IMR-90 (cell line): ENCODE results near the gene SMTN. TPM values are rescaled to one million over a fixed set of nuclear protein-coding genes. Genes with fewer than 3 reads are reported as not detected.

ENCODE experiments used
- ATAC-seq: fragments of 200-7000 bp; cut with Tn5 transposase; 2 replicates; pipeline ENCODE4 v1.9.1; 2020; ENCODE audit warnings: low read depth, mild to moderate bottlenecking, moderate library complexity
- BruUV-seq: library from RNA; stranded (reverse); fragments of 400-500 nt; replicated peaks from 2 replicates; lab custom pipeline; 2021; lab: Mats Ljungman, UMichigan
- CTCF ChIA-PET: fragments of 300-600 bp; formaldehyde crosslinking; extraction: SDS; loops from one replicate; lab custom pipeline; 2021; ENCODE audit warnings: antibody characterized with exemption; lab: Yijun Ruan, JAX
- POLR2A ChIA-PET: fragments of 300-600 bp; sonication (Branson Sonifier 250); formaldehyde crosslinking; loops from one replicate; lab custom pipeline; 2022; ENCODE audit warnings: antibody characterized with exemption; ENCODE audit not compliant: unreplicated experiment; lab: Charles Lee
- DNase-seq: peaks from one replicate; pipeline ENCODE4 v3.0.0; 2013
- H2AFZ ChIP-seq: replicated peaks from 2 replicates; pipeline ENCODE3; 2013; ENCODE audit warnings: low read length, mild to moderate bottlenecking; ENCODE audit not compliant: poor library complexity
- H2AK5ac ChIP-seq: 2 replicates; pipeline ENCODE4 v1.6.1; 2013; ENCODE audit warnings: low read depth, low read length, inconsistent platforms
- H2AK9ac ChIP-seq: replicated peaks from 2 replicates; pipeline ENCODE3; 2013; ENCODE audit warnings: mild to moderate bottlenecking, low read depth, low read length, moderate library complexity; ENCODE audit not compliant: poor library complexity
- H2BK120ac ChIP-seq: 2 replicates; pipeline ENCODE4 v1.6.1; 2013; ENCODE audit warnings: low read depth, low read length, inconsistent platforms
- H2BK15ac ChIP-seq: 3 replicates; pipeline ENCODE4 v1.6.1; 2013; ENCODE audit warnings: low read depth, low read length, inconsistent platforms
- H2BK20ac ChIP-seq: 2 replicates; pipeline ENCODE4 v1.6.1; 2013; ENCODE audit warnings: low read depth, mild to moderate bottlenecking, inconsistent platforms, low read length, moderate library complexity
- H2BK5ac ChIP-seq: 2 replicates; pipeline ENCODE4 v1.6.1; 2013; ENCODE audit warnings: mild to moderate bottlenecking, low read depth, low read length, inconsistent platforms; ENCODE audit not compliant: poor library complexity, severe bottlenecking
- H3K14ac ChIP-seq: replicated peaks from 2 replicates; pipeline ENCODE4 v1.6.1; 2013; ENCODE audit warnings: low read depth, low read length, inconsistent platforms
- H3K18ac ChIP-seq: 2 replicates; pipeline ENCODE4 v1.6.1; 2013; ENCODE audit warnings: low read depth, low read length, control low read depth
- H3K23ac ChIP-seq: 2 replicates; pipeline ENCODE4 v1.6.1; 2013; ENCODE audit warnings: low read depth, low read length, inconsistent platforms
- H3K27ac ChIP-seq: 2 replicates; pipeline ENCODE4 v1.5.1; 2013; ENCODE audit warnings: mild to moderate bottlenecking, control low read depth, low read length; ENCODE audit not compliant: insufficient read depth
- H3K27me3 ChIP-seq: 2 replicates; pipeline ENCODE4 v1.6.1; 2013; ENCODE audit warnings: low read length; ENCODE audit not compliant: control insufficient read depth, insufficient read depth
- H3K36me3 ChIP-seq: 2 replicates; pipeline ENCODE4 v1.6.1; 2013; ENCODE audit warnings: low read length, mixed read lengths; ENCODE audit not compliant: control insufficient read depth, insufficient read depth
- H3K4ac ChIP-seq: 2 replicates; pipeline ENCODE4 v1.6.1; 2013; ENCODE audit warnings: low read depth, low read length, inconsistent platforms
- H3K4me1 ChIP-seq: 2 replicates; pipeline ENCODE4 v1.6.1; 2013; ENCODE audit warnings: low read length, mixed read lengths; ENCODE audit not compliant: control insufficient read depth, insufficient read depth
- H3K4me2 ChIP-seq: 2 replicates; pipeline ENCODE4 v1.6.1; 2013; ENCODE audit warnings: low read depth, mild to moderate bottlenecking, control low read depth, low read length, moderate library complexity
- H3K4me3 ChIP-seq: 2 replicates; pipeline ENCODE4 v1.5.1; 2013; ENCODE audit warnings: low read depth, mild to moderate bottlenecking, control low read depth, low read length, moderate library complexity; ENCODE audit not compliant: insufficient read depth
- H3K56ac ChIP-seq: 2 replicates; pipeline ENCODE4 v1.6.1; 2013; ENCODE audit warnings: low read length, inconsistent platforms; ENCODE audit not compliant: insufficient read depth; ENCODE audit errors: extremely low read depth
- H3K79me1 ChIP-seq, 2 experiments: 2 replicates each; pipeline ENCODE4 v1.6.1; 2013; ENCODE audit warnings: low read length in 2 of 2, inconsistent platforms in 1 of 2, low read depth in 1 of 2
- H3K9ac ChIP-seq: 2 replicates; pipeline ENCODE4 v1.6.1; 2013; ENCODE audit warnings: low read depth, low read length, control low read depth
- H3K9me1 ChIP-seq: 2 replicates; pipeline ENCODE4 v1.6.1; 2013; ENCODE audit warnings: low read length, inconsistent platforms; ENCODE audit not compliant: insufficient read depth
- H3K9me3 ChIP-seq: 2 replicates; pipeline ENCODE4 v1.6.1; 2013; ENCODE audit warnings: low read length; ENCODE audit not compliant: control insufficient read depth, insufficient read depth
- H4K20me1 ChIP-seq: 2 replicates; pipeline ENCODE4 v1.6.1; 2013; ENCODE audit warnings: low read length, inconsistent platforms; ENCODE audit not compliant: insufficient read depth
- H4K5ac ChIP-seq: 2 replicates; pipeline ENCODE4 v1.6.1; 2013; ENCODE audit warnings: mild to moderate bottlenecking, low read depth, low read length, control low read depth
- H4K8ac ChIP-seq, 2 experiments: 2 replicates each; pipeline ENCODE4 v1.6.1; 2013; ENCODE audit warnings: low read depth in 2 of 2, low read length in 2 of 2, control low read depth in 1 of 2, inconsistent platforms in 1 of 2
- H4K91ac ChIP-seq: 2 replicates; pipeline ENCODE4 v1.6.1; 2013; ENCODE audit warnings: low read depth, low read length, inconsistent platforms; ENCODE audit not compliant: insufficient read depth
- BHLHE40 ChIP-seq: fragments of 150-350 bp; IDR thresholded peaks from 2 replicates; pipeline ENCODE4 v1.6.1; 2016; ENCODE audit warnings: mild to moderate bottlenecking, low read depth, low read length
- CEBPB ChIP-seq: IDR thresholded peaks from 2 replicates; pipeline ENCODE4 v1.6.1; 2012; ENCODE audit warnings: low read depth, low read length, improper control_type of control experiment
- FOS ChIP-seq: fragments of 150-350 bp; IDR thresholded peaks from 2 replicates; pipeline ENCODE4 v1.6.1; 2016; ENCODE audit warnings: low read depth, low read length
- MAFK ChIP-seq: IDR thresholded peaks from 2 replicates; pipeline ENCODE4 v1.6.1; 2012; ENCODE audit warnings: low read depth, low read length, improper control_type of control experiment
- MAZ ChIP-seq: IDR thresholded peaks from 2 replicates; pipeline ENCODE4 v1.6.1; 2012; ENCODE audit warnings: low read depth, mild to moderate bottlenecking, low read length, improper control_type of control experiment, moderate library complexity, borderline replicate concordance
- MXI1 ChIP-seq: IDR thresholded peaks from 2 replicates; pipeline ENCODE4 v1.6.1; 2012; ENCODE audit warnings: low read depth, mild to moderate bottlenecking, low read length, moderate library complexity, borderline replicate concordance
- NFE2L2 ChIP-seq: fragments of 150-350 bp; IDR thresholded peaks from 2 replicates; pipeline ENCODE4 v1.6.1; 2016; ENCODE audit warnings: low read depth, mild to moderate bottlenecking, low read length
- POLR2A ChIP-seq: IDR thresholded peaks from 2 replicates; pipeline ENCODE4 v1.6.1; 2012; ENCODE audit warnings: mild to moderate bottlenecking, low read depth, low read length
- RCOR1 ChIP-seq: IDR thresholded peaks from 2 replicates; pipeline ENCODE4 v1.6.1; 2012; ENCODE audit warnings: mild to moderate bottlenecking, low read length, improper control_type of control experiment; ENCODE audit not compliant: insufficient replicate concordance
- RFX5 ChIP-seq: IDR thresholded peaks from 2 replicates; pipeline ENCODE4 v1.8.0; 2012; ENCODE audit warnings: low read depth, mild to moderate bottlenecking, low read length, moderate library complexity
- SMC3 ChIP-seq: fragments of 150-350 bp; IDR thresholded peaks from 2 replicates; pipeline ENCODE4 v1.6.1; 2016; ENCODE audit warnings: low read depth, mild to moderate bottlenecking, antibody characterized with exemption, low read length, moderate library complexity
- WGBS, 2 experiments: methylation state at CpG; one replicate each; pipeline versions ENCODE4 v1.1.5 to v1.1.7; 2013; ENCODE audit warnings: missing lambda C conversion rate in 2 of 2; ENCODE audit not compliant: insufficient read length in 1 of 2; ENCODE audit errors: extremely low coverage in 2 of 2; 5-methylcytosine and 5-hydroxymethylcytosine counted together
- dilution Hi-C: fragments of 300-500 bp; cut with HindIII; formaldehyde crosslinking; loops from one replicate; pipeline ENCODE4 v1.14.3; 2018; ENCODE audit warnings: low sequenced_read_pairs; ENCODE audit not compliant: unreplicated experiment
- in situ Hi-C: fragments of 300-500 bp; cut with MboI; formaldehyde crosslinking; loops from 3 replicates; pipeline ENCODE4 v1.14.3; 2019; ENCODE audit warnings: low sequenced_read_pairs, inconsistent platforms, mixed read lengths
- intact Hi-C: fragments of 100-400 bp; cut with micrococcal nuclease; formaldehyde crosslinking; loops from 2 replicates; pipeline ENCODE4 v1.10.0; 2022
- polyA plus RNA-seq, 3 experiments: library from polyadenylated mRNA; depleted of rRNA; stranded (reverse); fragments of >200 nt; gene quantifications; 2 replicates each; pipeline ENCODE4 v1.2.3, GENCODE V29; 2012; ENCODE audit warnings: low replicate concordance in 1 of 3
- total RNA-seq: library from RNA; depleted of rRNA; stranded (reverse); fragments of >200 nt; gene quantifications from 2 replicates; pipeline ENCODE4 v1.2.3, GENCODE V29; 2012
- TF ChIP-seq, protein P1 (sequence below): fragments of 150-350 bp; IDR thresholded peaks from 2 replicates; pipeline ENCODE4 v1.6.1; 2017; ENCODE audit warnings: mild to moderate bottlenecking, antibody characterized with exemption, low read length, low read depth
- TF ChIP-seq, protein P2 (sequence below): conservative IDR thresholded peaks from 2 replicates; pipeline ENCODE4 v1.5.1; 2012; ENCODE audit warnings: mild to moderate bottlenecking, low read depth, low read length, improper control_type of control experiment

The SMTN gene
- total and polyA plus RNA-seq, 2 of the 4 experiments (the other 2 are of a cell fraction), result 53.6 to 63.7 TPM

GRCh38 chr22:31124811-31125465 lies 43.8 kb downstream of the SMTN start:
- Histone ChIP-seq H3K27me3 (no peaks in the 10 kb centered on the region; the same call in 1 of the 2 replicates), H3K14ac (no peak overlapping the region), H4K5ac (no peak overlapping the region), H3K9me3 (no peaks in the 10 kb centered on the region), H2BK15ac (no peak overlapping the region), H3K79me1 (peaks cover 0 to 4% of the 10 kb centered on the region in 2 experiments; a peak in 1 of 4 replicates), H3K9ac (no peak overlapping the region), H2BK5ac (no peak overlapping the region), H2AK9ac (peak overlapping the region; percentile 55), H2AFZ (no peak overlapping the region), H3K4ac (no peak overlapping the region), H4K20me1 (no peaks in the 10 kb centered on the region), H4K91ac (no peak overlapping the region), H2AK5ac (no peak overlapping the region), H3K27ac (no peak overlapping the region), H3K56ac (no peak overlapping the region), H4K8ac (no peak overlapping the region), H3K36me3 (no peaks in the 10 kb centered on the region), H3K4me1 (peaks cover 5% of the 10 kb centered on the region), H2BK20ac (no peak overlapping the region), H2BK120ac (no peak overlapping the region), H3K4me2 (no peak overlapping the region), H3K4me3 (no peak overlapping the region), H3K9me1 (no peaks in the 10 kb centered on the region; the same call in 1 of the 2 replicates), H3K18ac (no peak overlapping the region), H3K23ac (no peak overlapping the region)
- ChIA-PET POLR2A (no interaction called here), CTCF (interaction anchor here (0.6 kb wide), 1 partner anchor 30 kb away, joined by 3 read pairs; no protein-coding TSS in a partner anchor)
- intact Hi-C loops, result no loop called here
- ATAC-seq, result no peak
- 68% methylated on average over 7 of the region's 14 CpGs; no CpG with 5 or more reads in 1 of the 2 experiments for WGBS, 2 experiments
- no TSS peak for BruUV-seq
- no peak for DNase-seq
- dilution Hi-C loops, result no loop called here
- TF ChIP-seq CEBPB (no peak), BHLHE40 (no peak), FOS (no peak), MAZ (no peak), NFE2L2 (no peak), RCOR1 (no peak), POLR2A (no peak), SMC3 (no peak), MXI1 (no peak), RFX5 (no peak), MAFK (no peak)
- TF ChIP-seq, protein P1, sequence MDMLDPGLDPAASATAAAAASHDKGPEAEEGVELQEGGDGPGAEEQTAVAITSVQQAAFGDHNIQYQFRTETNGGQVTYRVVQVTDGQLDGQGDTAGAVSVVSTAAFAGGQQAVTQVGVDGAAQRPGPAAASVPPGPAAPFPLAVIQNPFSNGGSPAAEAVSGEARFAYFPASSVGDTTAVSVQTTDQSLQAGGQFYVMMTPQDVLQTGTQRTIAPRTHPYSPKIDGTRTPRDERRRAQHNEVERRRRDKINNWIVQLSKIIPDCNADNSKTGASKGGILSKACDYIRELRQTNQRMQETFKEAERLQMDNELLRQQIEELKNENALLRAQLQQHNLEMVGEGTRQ, result no peak
- TF ChIP-seq, protein P2, sequence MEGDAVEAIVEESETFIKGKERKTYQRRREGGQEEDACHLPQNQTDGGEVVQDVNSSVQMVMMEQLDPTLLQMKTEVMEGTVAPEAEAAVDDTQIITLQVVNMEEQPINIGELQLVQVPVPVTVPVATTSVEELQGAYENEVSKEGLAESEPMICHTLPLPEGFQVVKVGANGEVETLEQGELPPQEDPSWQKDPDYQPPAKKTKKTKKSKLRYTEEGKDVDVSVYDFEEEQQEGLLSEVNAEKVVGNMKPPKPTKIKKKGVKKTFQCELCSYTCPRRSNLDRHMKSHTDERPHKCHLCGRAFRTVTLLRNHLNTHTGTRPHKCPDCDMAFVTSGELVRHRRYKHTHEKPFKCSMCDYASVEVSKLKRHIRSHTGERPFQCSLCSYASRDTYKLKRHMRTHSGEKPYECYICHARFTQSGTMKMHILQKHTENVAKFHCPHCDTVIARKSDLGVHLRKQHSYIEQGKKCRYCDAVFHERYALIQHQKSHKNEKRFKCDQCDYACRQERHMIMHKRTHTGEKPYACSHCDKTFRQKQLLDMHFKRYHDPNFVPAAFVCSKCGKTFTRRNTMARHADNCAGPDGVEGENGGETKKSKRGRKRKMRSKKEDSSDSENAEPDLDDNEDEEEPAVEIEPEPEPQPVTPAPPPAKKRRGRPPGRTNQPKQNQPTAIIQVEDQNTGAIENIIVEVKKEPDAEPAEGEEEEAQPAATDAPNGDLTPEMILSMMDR, result no peak
- in situ Hi-C loops, result no loop called here
